ENCODE measurements around the gene ZFP36L2. TPM values are rescaled to one million over a fixed set of nuclear protein-coding genes. Genes with fewer than 3 reads are reported as not detected.
A peak's percentile ranks its signal among the peaks of the same experiment; 100 is the strongest.

The ZFP36L2 gene
- total and polyA plus RNA-seq, 9 of the 15 experiments (the other 6 are each of a cell fraction or from before 2014, with no cell fraction given), result 4.1 to 60.6 (median 20.3) TPM

DNA sequence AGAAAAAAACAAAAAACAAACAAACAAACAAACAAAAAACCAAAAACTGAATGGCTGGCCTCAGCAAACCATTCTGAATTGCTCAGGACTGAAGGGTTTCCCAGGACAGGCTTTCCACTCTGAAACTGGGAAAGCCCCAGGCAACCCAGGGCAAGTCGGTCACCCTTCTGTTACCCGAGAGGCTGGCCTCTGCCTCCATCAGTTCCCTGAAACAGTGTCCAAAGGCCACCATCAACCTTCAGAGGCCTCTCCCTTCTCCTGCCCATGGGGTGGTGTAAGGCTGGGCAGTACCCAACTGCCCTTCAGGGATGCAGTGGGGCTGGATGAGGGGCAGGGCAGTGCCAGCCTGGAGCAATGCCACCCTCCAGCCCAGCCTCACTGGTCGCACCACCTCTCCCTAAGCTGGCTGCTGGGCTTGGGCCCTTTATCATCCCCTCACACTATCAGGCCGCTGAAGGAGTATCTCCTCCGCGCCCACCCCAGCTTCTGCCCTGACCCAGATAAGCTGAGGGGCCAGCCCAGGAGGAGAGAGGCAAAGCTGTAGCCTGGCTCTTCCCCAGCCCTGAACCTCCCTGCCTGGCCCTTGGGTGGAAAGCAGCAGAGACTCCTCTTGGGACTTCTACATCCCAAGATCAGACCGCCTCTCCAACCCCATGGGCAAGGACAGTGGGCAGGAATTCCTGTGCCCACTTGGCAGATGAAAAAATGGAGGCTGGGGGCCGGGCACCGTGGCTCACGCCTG lies 35.9 kb downstream of the ZFP36L2 start (continued):
- TF ChIP-seq, protein P1, sequence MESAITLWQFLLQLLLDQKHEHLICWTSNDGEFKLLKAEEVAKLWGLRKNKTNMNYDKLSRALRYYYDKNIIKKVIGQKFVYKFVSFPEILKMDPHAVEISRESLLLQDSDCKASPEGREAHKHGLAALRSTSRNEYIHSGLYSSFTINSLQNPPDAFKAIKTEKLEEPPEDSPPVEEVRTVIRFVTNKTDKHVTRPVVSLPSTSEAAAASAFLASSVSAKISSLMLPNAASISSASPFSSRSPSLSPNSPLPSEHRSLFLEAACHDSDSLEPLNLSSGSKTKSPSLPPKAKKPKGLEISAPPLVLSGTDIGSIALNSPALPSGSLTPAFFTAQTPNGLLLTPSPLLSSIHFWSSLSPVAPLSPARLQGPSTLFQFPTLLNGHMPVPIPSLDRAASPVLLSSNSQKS (CRISPR knock-in tag; IDR thresholded peaks at IDR 0.05), result no peak
- TF ChIP-seq PCBP2 (IDR thresholded peaks at IDR 0.05; ENCODE audit: low read depth, low read length, poor library complexity, severe bottlenecking) (no peak), ELF1 (tag; IDR thresholded peaks at IDR 0.05) (no peak), ZNF146 (CRISPR knock-in tag; IDR thresholded peaks at IDR 0.05; ENCODE audit: unreplicated experiment) (no peak), ETV6 (IDR thresholded peaks at IDR 0.05; ENCODE audit: borderline replicate concordance in 1 of 2, low read depth in 2 of 2, low read length in 1 of 2) (no peak), ETV6 (CRISPR knock-in tag; IDR thresholded peaks at IDR 0.05; ENCODE audit: borderline replicate concordance) (no peak), JUNB (CRISPR knock-in tag; conservative IDR thresholded peaks at IDR 0.05) (no peak), HMG20A (CRISPR knock-in tag; conservative IDR thresholded peaks at IDR 0.05) (no peak), ZNF282 (CRISPR knock-in tag; IDR thresholded peaks at IDR 0.05) (no peak), ZNF133 (CRISPR knock-in tag; IDR thresholded peaks at IDR 0.05) (no peak), CREBBP (IDR thresholded peaks at IDR 0.05; ENCODE audit: low read depth, low read length) (no peak), ZSCAN29 (IDR thresholded peaks at IDR 0.05) (no peak)
- TF ChIP-seq, protein P2, sequence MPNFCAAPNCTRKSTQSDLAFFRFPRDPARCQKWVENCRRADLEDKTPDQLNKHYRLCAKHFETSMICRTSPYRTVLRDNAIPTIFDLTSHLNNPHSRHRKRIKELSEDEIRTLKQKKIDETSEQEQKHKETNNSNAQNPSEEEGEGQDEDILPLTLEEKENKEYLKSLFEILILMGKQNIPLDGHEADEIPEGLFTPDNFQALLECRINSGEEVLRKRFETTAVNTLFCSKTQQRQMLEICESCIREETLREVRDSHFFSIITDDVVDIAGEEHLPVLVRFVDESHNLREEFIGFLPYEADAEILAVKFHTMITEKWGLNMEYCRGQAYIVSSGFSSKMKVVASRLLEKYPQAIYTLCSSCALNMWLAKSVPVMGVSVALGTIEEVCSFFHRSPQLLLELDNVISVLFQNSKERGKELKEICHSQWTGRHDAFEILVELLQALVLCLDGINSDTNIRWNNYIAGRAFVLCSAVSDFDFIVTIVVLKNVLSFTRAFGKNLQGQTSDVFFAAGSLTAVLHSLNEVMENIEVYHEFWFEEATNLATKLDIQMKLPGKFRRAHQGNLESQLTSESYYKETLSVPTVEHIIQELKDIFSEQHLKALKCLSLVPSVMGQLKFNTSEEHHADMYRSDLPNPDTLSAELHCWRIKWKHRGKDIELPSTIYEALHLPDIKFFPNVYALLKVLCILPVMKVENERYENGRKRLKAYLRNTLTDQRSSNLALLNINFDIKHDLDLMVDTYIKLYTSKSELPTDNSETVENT (CRISPR knock-in tag; IDR thresholded peaks at IDR 0.05), result 0 out of 2 replicates have a peak, but pooled peaks have one; percentile 42
- TF ChIP-seq, protein P3, sequence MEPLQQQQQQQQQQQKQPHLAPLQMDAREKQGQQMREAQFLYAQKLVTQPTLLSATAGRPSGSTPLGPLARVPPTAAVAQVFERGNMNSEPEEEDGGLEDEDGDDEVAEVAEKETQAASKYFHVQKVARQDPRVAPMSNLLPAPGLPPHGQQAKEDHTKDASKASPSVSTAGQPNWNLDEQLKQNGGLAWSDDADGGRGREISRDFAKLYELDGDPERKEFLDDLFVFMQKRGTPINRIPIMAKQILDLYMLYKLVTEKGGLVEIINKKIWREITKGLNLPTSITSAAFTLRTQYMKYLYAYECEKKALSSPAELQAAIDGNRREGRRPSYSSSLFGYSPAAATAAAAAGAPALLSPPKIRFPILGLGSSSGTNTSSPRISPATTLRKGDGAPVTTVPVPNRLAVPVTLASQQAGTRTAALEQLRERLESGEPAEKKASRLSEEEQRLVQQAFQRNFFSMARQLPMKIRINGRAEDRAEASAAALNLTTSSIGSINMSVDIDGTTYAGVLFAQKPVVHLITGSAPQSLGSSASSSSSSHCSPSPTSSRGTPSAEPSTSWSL (CRISPR knock-in tag; IDR thresholded peaks at IDR 0.05; ENCODE audit: borderline replicate concordance), result peak; percentile 68; the same call in 1 of the 2 replicates
- TF ChIP-seq, protein P4, sequence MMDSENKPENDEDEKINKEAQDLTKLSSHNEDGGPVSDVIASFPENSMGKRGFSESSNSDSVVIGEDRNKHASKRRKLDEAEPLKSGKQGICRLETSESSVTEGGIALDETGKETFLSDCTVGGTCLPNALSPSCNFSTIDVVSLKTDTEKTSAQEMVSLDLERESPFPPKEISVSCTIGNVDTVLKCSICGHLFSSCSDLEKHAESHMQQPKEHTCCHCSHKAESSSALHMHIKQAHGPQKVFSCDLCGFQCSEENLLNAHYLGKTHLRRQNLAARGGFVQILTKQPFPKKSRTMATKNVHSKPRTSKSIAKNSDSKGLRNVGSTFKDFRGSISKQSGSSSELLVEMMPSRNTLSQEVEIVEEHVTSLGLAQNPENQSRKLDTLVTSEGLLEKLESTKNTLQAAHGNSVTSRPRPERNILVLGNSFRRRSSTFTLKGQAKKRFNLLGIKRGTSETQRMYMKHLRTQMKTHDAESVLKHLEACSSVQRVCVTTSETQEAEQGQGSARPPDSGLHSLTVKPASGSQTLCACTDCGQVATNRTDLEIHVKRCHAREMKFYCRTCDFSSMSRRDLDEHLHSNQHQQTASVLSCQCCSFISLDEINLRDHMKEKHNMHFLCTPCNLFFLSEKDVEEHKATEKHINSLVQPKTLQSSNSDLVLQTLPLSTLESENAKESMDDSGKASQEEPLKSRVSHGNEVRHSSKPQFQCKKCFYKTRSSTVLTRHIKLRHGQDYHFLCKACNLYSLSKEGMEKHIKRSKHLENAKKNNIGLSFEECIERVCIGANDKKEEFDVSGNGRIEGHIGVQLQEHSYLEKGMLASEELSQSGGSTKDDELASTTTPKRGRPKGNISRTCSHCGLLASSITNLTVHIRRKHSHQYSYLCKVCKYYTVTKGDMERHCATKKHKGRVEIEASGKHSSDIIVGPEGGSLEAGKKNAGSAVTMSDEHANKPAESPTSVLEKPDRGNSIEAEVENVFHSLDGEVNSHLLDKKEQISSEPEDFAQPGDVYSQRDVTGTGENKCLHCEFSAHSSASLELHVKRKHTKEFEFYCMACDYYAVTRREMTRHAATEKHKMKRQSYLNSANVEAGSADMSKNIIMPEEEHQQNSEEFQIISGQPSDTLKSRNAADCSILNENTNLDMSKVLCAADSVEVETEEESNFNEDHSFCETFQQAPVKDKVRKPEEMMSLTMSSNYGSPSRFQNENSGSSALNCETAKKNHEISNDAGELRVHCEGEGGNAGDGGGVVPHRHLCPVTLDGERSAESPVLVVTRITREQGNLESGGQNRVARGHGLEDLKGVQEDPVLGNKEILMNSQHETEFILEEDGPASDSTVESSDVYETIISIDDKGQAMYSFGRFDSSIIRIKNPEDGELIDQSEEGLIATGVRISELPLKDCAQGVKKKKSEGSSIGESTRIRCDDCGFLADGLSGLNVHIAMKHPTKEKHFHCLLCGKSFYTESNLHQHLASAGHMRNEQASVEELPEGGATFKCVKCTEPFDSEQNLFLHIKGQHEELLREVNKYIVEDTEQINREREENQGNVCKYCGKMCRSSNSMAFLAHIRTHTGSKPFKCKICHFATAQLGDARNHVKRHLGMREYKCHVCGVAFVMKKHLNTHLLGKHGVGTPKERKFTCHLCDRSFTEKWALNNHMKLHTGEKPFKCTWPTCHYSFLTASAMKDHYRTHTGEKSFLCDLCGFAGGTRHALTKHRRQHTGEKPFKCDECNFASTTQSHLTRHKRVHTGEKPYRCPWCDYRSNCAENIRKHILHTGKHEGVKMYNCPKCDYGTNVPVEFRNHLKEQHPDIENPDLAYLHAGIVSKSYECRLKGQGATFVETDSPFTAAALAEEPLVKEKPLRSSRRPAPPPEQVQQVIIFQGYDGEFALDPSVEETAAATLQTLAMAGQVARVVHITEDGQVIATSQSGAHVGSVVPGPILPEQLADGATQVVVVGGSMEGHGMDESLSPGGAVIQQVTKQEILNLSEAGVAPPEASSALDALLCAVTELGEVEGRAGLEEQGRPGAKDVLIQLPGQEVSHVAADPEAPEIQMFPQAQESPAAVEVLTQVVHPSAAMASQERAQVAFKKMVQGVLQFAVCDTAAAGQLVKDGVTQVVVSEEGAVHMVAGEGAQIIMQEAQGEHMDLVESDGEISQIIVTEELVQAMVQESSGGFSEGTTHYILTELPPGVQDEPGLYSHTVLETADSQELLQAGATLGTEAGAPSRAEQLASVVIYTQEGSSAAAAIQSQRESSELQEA (IDR thresholded peaks at IDR 0.05; ENCODE audit: low read depth), result no peak

Measured in K562 (cell line).